K562 (cell line): Measurements from ENCODE around the gene ERO1B. TPM values are rescaled to one million over a fixed set of nuclear protein-coding genes. Genes with fewer than 3 reads are reported as not detected.
A peak's percentile ranks its signal among the peaks of the same experiment; 100 is the strongest.

Source experiments
- ARID1B ChIP-seq: fragments of 450-650 bp; IDR thresholded peaks from 2 replicates; pipeline ENCODE4 v1.6.1; 2016; ENCODE audit warnings: antibody characterized with exemption, mild to moderate bottlenecking, inconsistent platforms
- ARID2 ChIP-seq: fragments of 450-650 bp; IDR thresholded peaks from 2 replicates; pipeline ENCODE4 v1.6.1; 2017; ENCODE audit warnings: antibody characterized with exemption, mild to moderate bottlenecking
- CBFA2T2 ChIP-seq: fragments of 450-650 bp; conservative IDR thresholded peaks from 2 replicates; pipeline ENCODE4 v1.6.1; 2017; ENCODE audit warnings: mild to moderate bottlenecking
- CBX8 ChIP-seq: fragments of 200-600 bp; sonication (generic); IDR thresholded peaks from 2 replicates; pipeline ENCODE4 v1.6.1; 2012; ENCODE audit warnings: borderline replicate concordance, mixed run types, low read depth, mild to moderate bottlenecking, moderate library complexity, mixed read lengths, low read length, control low read depth, inconsistent platforms; ENCODE audit not compliant: poor library complexity, severe bottlenecking; ENCODE audit errors: extremely low read depth
- CEBPG ChIP-seq, 3 experiments: fragments of 200-800 bp in 1 of 3; sonication (Bioruptor generic) in 1 of 3; sonication (generic) in 1 of 3; formaldehyde crosslinking in 1 of 3; IDR thresholded peaks in 2 of 3; conservative IDR thresholded peaks in 1 of 3; 2 replicates each; pipeline versions ENCODE4 v1.6.1 to v1.8.0; 2016 to 2022; ENCODE audit warnings: missing compliant biosample characterization in 2 of 3, missing genetic modification characterization in 2 of 3, mild to moderate bottlenecking in 1 of 3, missing genetic modification reagents in 1 of 3
- CREM ChIP-seq: IDR thresholded peaks from 2 replicates; pipeline ENCODE4 v1.6.1; 2014; ENCODE audit warnings: antibody characterized with exemption, low read depth
- FOSL1 ChIP-seq: fragments of 200-800 bp; sonication (Bioruptor generic); conservative IDR thresholded peaks from 2 replicates; pipeline ENCODE4 v1.6.1; 2016; ENCODE audit warnings: missing genetic modification characterization, missing compliant biosample characterization
- JUND ChIP-seq, 2 experiments: IDR thresholded peaks; 2 replicates in 1 of 2; 3 replicates in 1 of 2; pipeline ENCODE4 v1.6.1; 2011; ENCODE audit warnings: borderline replicate concordance in 2 of 2, low read depth in 2 of 2, low read length in 2 of 2, improper control_type of control experiment in 1 of 2, missing biosample characterization in 1 of 2, missing genetic modification characterization in 1 of 2, missing genetic modification reagents in 1 of 2
- NBN ChIP-seq: fragments of 450-650 bp; IDR thresholded peaks from 2 replicates; pipeline ENCODE4 v1.6.1; 2016; ENCODE audit warnings: low read depth, mild to moderate bottlenecking
- NR2C2 ChIP-seq, 2 experiments: fragments of 200-800 bp in 1 of 2; sonication (Bioruptor generic) in 1 of 2; sonication (generic) in 1 of 2; formaldehyde crosslinking in 1 of 2; IDR thresholded peaks; 2 replicates each; pipeline versions ENCODE4 v1.6.1 to v1.8.0; 2016 to 2022; ENCODE audit warnings: mild to moderate bottlenecking in 1 of 2, missing compliant biosample characterization in 1 of 2, missing genetic modification characterization in 1 of 2, missing genetic modification reagents in 1 of 2
- PRMT5 ChIP-seq: sonication (generic); formaldehyde crosslinking; IDR thresholded peaks from 2 replicates; pipeline ENCODE4 v1.5.0; 2020; ENCODE audit warnings: missing genetic modification reagents
- TOE1 ChIP-seq, 2 experiments: fragments of 450-650 bp in 1 of 2; sonication (generic) in 1 of 2; formaldehyde crosslinking in 1 of 2; IDR thresholded peaks; 2 replicates each; pipeline versions ENCODE4 v1.7.1 to v1.8.0; 2016 to 2022; ENCODE audit warnings: borderline replicate concordance in 2 of 2, mild to moderate bottlenecking in 2 of 2, antibody characterized with exemption in 1 of 2, inconsistent platforms in 1 of 2, low read depth in 1 of 2, missing genetic modification reagents in 1 of 2, moderate library complexity in 1 of 2
- ZEB2 ChIP-seq: fragments of 450-650 bp; IDR thresholded peaks from 2 replicates; pipeline ENCODE4 v1.6.1; 2016
- polyA plus RNA-seq, 8 experiments: library from polyadenylated mRNA; depleted of rRNA in 4 of 8; stranded (reverse) in 5 of 8; unstranded in 3 of 8; fragments of >200 nt; fragmentation: Nextera tagmentation in 2 of 8; fragmentation: Illumina TruSeq in 1 of 8; extraction: Ambion mirVana in 2 of 8; extraction: Trizol in 1 of 8; gene quantifications; 2 replicates each; pipeline versions ENCODE4 v1.2.1 to v1.2.3, GENCODE V29; 2011 to 2014; ENCODE audit warnings: inconsistent platforms in 1 of 8, missing spikeins in 1 of 8
- total RNA-seq, 7 experiments: library from RNA; depleted of rRNA in 6 of 7; stranded (reverse); fragments of >200 nt in 6 of 7; fragmentation: Illumina TruSeq in 2 of 7; extraction: Trizol in 2 of 7; gene quantifications; 2 replicates each; pipeline versions ENCODE4 v1.2.1 to v1.2.3, GENCODE V29; 2011 to 2021; ENCODE audit warnings: low replicate concordance in 1 of 7
- TF ChIP-seq, protein P1 (sequence below): fragments of 250-450 bp; sonication (Bioruptor Pico); IDR thresholded peaks from 2 replicates; pipeline ENCODE4 v1.5.0; 2021
- TF ChIP-seq, protein P2 (sequence below): sonication (generic); formaldehyde crosslinking; IDR thresholded peaks from 2 replicates; pipeline ENCODE4 v1.8.1; 2023; ENCODE audit warnings: mild to moderate bottlenecking, missing genetic modification reagents
- TF ChIP-seq, protein P3 (sequence below), 2 experiments: fragments of 450-650 bp; conservative IDR thresholded peaks; 2 replicates each; pipeline ENCODE4 v1.6.1; 2017; ENCODE audit warnings: mild to moderate bottlenecking in 2 of 2, moderate library complexity in 2 of 2
- TF ChIP-seq, protein P4 (sequence below): fragments of 450-650 bp; IDR thresholded peaks from 2 replicates; pipeline ENCODE4 v1.6.1; 2014; ENCODE audit warnings: low read depth, mild to moderate bottlenecking, moderate library complexity, borderline replicate concordance

ERO1B gene
- total and polyA plus RNA-seq, 9 of the 15 experiments (the other 6 are each of a cell fraction or from before 2014, with no cell fraction given) = 0.59 to 6.4 (median 4.2) TPM

DNA sequence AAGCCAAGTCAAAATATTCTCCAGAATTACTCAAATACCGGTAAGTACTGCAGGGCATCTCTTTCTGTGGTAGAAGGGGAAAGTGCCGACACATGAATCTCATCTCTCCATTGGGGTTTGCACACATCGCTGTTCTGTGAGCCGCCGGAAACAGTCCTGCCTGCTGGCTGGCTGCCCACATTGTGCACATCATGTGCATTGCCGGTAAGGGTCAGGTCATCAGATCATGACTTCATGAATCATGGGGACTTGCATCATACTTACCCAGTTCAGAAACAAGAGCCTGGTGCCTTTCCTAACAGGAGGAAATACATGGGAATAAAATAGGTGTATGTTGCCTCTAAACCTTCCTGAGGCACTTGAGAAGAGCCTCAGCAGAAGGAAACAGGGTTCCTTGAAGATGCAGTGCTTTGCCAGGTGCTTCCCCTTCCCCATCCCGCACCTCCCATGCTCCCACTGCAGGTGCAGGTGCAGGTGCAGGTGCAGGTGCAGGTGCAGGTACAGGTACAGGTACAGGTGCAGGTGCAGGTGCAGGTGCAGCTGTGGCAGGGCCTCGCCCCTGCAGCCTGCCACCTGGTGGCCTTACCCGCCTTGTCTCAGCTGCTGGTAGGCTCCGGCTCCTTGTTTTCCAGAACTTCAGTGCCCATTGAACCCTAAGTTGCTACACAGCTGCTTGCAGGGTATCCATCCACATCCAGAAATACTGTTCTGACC, 112.9 kb downstream of the ERO1B start (continued):
- TF ChIP-seq NR2C2 (CRISPR knock-in tag; IDR thresholded peaks at IDR 0.05) (no peak), NR2C2 (tag; IDR thresholded peaks at IDR 0.05) (peak; percentile 80; the same call in 1 of the 2 replicates), ZEB2 (peak; percentile 96), CBFA2T2 (peak; percentile 55; the same call in 1 of the 2 replicates), CEBPG (CRISPR knock-in tag; IDR thresholded peaks at IDR 0.05) (peak; percentile 82), CEBPG (tag; conservative IDR thresholded peaks at IDR 0.05 in 1 of 2, IDR thresholded peaks at IDR 0.05 in 1 of 2) (peak; percentile 92 to 98), FOSL1 (peak; percentile 94), PRMT5 (no peak), CBX8 (no peak), TOE1 (IDR thresholded peaks at IDR 0.05; ENCODE audit: borderline replicate concordance) (peak; percentile 31; the same call in 1 of the 2 replicates), TOE1 (CRISPR knock-in tag; IDR thresholded peaks at IDR 0.05; ENCODE audit: borderline replicate concordance, low read depth) (no peak), CREM (peak; percentile 78), NBN (no peak), ARID2 (no peak), JUND (IDR thresholded peaks at IDR 0.05; ENCODE audit: borderline replicate concordance, low read depth, low read length) (peak; percentile 93), JUND (tag; IDR thresholded peaks at IDR 0.05; ENCODE audit: borderline replicate concordance, low read depth, low read length) (peak; percentile 71; the same call in 1 of the 3 replicates), ARID1B (peak; percentile 51; the same call in 1 of the 2 replicates)
- TF ChIP-seq, protein P1, sequence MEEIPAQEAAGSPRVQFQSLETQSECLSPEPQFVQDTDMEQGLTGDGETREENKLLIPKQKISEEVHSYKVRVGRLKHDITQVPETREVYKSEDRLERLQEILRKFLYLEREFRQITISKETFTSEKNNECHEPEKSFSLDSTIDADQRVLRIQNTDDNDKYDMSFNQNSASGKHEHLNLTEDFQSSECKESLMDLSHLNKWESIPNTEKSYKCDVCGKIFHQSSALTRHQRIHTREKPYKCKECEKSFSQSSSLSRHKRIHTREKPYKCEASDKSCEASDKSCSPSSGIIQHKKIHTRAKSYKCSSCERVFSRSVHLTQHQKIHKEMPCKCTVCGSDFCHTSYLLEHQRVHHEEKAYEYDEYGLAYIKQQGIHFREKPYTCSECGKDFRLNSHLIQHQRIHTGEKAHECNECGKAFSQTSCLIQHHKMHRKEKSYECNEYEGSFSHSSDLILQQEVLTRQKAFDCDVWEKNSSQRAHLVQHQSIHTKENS (CRISPR knock-in tag) = no peak
- TF ChIP-seq, protein P2, sequence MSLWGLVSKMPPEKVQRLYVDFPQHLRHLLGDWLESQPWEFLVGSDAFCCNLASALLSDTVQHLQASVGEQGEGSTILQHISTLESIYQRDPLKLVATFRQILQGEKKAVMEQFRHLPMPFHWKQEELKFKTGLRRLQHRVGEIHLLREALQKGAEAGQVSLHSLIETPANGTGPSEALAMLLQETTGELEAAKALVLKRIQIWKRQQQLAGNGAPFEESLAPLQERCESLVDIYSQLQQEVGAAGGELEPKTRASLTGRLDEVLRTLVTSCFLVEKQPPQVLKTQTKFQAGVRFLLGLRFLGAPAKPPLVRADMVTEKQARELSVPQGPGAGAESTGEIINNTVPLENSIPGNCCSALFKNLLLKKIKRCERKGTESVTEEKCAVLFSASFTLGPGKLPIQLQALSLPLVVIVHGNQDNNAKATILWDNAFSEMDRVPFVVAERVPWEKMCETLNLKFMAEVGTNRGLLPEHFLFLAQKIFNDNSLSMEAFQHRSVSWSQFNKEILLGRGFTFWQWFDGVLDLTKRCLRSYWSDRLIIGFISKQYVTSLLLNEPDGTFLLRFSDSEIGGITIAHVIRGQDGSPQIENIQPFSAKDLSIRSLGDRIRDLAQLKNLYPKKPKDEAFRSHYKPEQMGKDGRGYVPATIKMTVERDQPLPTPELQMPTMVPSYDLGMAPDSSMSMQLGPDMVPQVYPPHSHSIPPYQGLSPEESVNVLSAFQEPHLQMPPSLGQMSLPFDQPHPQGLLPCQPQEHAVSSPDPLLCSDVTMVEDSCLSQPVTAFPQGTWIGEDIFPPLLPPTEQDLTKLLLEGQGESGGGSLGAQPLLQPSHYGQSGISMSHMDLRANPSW = no peak
- TF ChIP-seq, protein P3, sequence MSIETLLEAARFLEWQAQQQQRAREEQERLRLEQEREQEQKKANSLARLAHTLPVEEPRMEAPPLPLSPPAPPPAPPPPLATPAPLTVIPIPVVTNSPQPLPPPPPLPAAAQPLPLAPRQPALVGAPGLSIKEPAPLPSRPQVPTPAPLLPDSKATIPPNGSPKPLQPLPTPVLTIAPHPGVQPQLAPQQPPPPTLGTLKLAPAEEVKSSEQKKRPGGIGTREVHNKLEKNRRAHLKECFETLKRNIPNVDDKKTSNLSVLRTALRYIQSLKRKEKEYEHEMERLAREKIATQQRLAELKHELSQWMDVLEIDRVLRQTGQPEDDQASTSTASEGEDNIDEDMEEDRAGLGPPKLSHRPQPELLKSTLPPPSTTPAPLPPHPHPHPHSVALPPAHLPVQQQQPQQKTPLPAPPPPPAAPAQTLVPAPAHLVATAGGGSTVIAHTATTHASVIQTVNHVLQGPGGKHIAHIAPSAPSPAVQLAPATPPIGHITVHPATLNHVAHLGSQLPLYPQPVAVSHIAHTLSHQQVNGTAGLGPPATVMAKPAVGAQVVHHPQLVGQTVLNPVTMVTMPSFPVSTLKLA (conservative IDR thresholded peaks at IDR 0.05) = no peak
- TF ChIP-seq, protein P4, sequence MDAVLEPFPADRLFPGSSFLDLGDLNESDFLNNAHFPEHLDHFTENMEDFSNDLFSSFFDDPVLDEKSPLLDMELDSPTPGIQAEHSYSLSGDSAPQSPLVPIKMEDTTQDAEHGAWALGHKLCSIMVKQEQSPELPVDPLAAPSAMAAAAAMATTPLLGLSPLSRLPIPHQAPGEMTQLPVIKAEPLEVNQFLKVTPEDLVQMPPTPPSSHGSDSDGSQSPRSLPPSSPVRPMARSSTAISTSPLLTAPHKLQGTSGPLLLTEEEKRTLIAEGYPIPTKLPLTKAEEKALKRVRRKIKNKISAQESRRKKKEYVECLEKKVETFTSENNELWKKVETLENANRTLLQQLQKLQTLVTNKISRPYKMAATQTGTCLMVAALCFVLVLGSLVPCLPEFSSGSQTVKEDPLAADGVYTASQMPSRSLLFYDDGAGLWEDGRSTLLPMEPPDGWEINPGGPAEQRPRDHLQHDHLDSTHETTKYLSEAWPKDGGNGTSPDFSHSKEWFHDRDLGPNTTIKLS = no peak
